Measurements from ENCODE around the gene OR1J1.

OR1J1 gene, protein sequence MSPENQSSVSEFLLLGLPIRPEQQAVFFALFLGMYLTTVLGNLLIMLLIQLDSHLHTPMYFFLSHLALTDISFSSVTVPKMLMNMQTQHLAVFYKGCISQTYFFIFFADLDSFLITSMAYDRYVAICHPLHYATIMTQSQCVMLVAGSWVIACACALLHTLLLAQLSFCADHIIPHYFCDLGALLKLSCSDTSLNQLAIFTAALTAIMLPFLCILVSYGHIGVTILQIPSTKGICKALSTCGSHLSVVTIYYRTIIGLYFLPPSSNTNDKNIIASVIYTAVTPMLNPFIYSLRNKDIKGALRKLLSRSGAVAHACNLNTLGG

DNA sequence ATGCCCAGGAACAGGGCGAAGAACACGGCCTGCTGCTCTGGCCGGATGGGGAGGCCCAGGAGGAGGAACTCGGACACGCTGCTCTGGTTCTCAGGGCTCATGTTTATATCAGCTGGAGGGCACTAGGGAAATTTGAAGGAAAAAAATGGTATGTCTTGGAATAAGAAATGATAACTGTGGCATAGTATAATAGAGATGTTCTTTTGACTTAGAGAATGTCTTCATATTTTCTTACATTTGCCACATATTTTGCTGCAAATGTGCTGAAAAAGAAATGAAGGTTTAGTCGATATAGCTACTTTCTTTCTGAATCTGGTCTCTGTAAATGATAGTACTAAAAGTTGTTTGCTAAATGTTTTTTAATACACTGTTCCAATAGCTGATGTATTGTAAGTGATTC is at the start of gene OR1J1:
TSS of gene OR1J1 (minus strand) at position 101 of the 400 bp plus-strand sequence. CDS start at position 101, 0 bp downstream.
- no peak for DNase-seq

DNA sequence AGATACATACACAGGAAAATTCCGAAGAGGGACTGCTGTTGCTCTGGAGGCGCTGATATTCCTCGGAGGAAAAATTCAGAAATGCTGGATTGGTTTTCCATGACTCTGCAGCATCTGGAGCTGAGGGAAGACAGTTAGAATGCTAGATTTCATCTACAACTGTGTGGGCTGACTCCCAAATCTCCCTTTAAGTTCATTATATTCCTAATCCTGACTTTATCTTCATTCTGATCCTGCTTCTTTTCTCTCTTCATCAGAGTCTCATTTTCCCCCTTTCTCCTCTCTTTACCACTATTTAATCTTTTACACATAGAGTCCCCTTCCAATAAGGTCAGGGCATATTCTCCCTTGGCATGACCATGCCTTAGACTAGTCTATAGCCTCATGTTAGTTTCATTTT is 49.5 kb upstream of the OR1J1 start, which contains the start of gene OR1N1:
TSS of gene OR1N1 (minus strand) at position 101 of the 400 bp plus-strand sequence. CDS start at position 101, 0 bp downstream.
- DNase-seq: no peak

DNA sequence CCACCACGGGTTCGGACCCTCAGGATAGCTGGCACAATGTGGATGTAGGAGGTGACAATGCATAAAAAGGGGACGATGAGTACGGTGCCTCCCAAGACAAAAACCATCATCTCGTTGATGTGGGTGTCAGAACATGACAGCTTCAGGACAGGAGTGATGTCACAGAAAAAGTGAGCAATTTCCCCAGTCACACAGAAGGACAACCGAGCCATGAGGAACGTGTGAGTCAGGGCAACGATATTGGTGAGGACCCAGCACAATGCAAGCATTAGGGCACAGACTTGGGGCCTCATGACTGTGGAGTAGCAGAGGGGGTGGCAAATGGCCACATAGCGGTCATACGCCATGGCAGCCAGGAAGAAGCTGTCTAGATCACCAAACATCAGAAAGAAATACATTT is 48.9 kb upstream of the OR1J1 start:
- no peak for DNase-seq

DNA sequence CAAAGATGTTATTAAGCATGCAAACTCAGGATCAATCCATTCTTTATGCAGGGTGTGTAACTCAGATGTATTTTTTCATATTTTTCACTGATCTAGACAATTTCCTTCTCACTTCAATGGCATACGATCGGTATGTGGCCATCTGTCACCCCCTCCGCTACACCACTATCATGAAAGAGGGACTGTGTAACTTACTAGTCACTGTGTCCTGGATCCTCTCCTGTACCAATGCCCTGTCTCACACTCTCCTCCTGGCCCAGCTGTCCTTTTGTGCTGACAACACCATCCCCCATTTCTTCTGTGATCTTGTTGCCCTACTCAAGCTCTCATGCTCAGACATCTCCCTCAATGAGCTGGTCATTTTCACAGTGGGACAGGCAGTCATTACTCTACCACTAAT is 41.6 kb upstream of the OR1J1 start:
- DNase-seq: no peak

DNA sequence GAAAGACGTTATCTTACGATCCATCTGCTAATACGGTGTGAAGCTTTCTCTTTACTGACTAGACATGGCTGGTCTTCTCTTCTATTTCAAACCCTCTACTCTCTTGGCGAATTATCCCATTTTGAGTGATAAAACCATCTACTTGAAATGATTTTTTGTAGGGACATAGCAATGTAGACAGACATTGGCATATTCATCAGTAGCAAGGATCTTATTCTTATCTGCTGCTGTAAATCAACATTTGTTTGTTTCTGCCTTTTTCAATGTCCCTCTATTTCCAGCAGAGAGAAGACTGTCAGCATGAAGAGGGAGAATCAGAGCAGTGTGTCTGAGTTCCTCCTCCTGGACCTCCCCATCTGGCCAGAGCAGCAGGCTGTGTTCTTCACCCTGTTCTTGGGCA is 41.1 kb upstream of the OR1J1 start, which contains the start of gene OR1J4:
TSS of gene OR1J4 (plus strand) at position 301 of the 400 bp plus-strand sequence. CDS start at position 301, 0 bp downstream.
- no peak for DNase-seq

DNA sequence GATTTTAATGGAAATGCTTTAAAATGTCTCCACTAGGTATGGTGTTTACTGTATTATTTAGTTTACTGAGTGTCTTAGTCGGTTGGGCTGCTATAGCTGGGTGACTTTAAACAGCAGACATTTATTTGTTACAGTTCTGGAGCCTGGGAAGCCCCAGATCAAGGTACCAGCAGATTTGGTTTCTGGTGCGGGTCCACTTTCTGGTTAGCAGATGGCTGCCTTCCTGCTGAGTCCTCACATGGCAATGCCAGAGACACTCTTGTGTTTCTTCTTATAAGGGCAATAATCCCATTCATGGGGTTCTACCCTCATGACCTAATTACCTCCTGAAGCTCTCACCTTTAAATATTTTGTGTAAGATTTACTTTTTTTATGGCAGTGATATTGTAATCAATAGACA is 40.5 kb upstream of the OR1J1 start:
- DNase-seq: no peak

DNA sequence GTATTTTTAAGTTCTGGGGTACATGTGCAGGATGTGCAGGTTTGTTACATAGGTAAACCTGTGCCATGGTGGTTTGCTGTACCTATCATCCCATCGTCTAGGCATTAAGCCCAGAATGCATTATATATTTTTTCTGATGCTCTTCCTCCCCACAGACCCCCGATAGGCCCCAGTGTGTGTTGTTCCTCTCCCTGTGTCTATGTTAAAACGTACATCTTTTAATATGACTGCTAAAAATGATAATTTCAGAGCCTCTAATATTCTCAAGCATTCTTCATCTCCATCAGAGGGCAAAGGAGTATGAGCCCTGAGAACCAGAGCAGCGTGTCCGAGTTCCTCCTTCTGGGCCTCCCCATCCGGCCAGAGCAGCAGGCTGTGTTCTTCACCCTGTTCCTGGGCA is 32.8 kb upstream of the OR1J1 start, which contains the start of gene OR1J2:
TSS of gene OR1J2 (plus strand) at position 301 of the 400 bp plus-strand sequence. CDS start at position 301, 0 bp downstream.
- DNase-seq: no peak

DNA sequence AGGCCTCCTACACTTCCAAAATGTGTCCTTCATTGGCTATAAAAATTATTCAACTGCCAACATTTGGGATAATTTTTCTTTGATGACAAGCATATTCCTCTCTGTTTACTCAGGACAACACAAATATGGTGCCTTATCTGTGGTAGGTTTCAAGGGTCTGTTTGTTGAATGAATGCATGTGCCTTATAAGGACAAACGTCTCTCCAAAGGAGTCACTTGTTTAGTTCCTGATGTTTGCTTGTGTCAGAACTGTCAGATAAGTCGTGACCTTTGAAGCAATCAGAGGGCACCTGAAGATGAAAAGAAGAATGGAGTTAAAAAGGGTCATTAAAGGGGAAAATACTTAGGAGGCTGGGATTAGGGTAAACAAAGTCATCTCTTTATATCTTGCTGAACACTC is 29.2 kb upstream of the OR1J1 start:
- no peak for DNase-seq

DNA sequence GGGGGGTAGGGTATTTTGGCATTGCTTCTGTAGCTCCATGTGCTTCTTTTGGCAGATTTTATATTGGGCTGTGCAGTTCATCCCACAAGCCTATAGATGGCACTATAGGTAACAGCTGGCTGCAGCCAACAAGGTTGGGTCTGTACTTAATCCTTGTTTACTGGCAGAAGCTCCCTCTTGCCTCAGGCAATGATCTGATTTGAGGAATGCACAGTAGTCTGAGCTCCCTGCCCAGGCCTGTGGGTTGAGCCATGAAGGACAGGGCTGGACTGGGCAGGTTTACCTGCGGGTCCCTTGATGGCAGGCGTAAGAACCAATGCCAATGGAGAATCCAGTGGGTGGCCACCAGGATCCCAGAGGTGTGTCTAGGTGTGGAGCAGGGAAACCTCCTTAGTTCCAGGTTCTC is 21.2 kb upstream of the OR1J1 start:
- peak; percentile 6 for DNase-seq

DNA sequence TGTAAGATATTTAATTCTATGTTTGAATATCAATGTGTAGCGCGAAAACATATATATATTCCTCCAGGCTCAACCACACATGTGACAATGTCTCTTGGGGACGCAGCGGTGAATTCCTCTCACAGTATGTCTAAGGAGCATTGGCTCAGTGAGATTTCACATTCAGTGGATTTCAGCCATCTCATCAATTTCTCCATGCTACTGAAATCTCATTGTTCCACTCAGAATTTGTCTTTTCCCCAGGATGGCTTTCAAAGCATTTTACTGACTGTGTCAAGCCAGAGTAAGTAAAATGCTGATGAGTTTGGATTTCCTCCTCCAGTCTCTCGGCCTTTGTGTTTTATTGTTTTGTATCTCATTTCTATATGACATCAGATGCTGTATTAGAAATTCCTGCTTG is 1.3 kb upstream of the OR1J1 start:
- no peak for DNase-seq

DNA sequence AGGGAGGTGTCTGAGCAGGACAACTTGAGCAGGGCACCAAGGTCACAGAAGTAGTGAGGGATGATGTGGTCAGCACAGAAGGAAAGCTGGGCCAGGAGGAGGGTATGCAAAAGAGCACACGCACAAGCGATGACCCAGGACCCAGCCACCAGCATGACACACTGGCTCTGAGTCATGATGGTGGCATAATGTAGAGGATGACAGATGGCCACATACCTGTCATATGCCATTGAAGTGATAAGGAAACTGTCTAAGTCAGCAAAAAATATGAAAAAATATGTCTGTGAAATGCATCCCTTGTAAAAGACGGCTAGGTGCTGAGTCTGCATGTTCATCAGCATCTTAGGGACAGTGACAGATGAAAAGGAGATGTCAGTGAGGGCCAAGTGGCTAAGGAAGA is 380 bp downstream of the OR1J1 start:
- no peak for DNase-seq

DNA sequence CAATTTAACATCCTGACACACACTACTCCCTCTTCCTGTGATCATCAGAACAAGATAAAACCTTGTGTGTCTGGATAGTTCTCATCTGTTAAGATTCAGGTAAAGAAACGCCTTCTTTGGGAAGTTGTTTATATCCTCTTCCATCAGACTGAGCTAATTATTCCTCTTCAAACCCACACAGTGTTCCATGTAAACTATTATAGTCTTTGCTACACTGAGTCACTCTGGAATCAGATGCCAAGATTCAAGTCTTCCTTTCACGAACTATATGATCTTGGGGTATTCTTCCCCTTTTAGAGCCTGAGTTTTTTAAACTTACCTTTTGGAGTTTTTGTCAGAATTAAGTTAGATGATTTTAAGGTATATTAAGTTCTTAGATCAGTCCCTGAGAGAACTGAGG is 2.0 kb downstream of the OR1J1 start:
- DNase-seq: no peak

DNA sequence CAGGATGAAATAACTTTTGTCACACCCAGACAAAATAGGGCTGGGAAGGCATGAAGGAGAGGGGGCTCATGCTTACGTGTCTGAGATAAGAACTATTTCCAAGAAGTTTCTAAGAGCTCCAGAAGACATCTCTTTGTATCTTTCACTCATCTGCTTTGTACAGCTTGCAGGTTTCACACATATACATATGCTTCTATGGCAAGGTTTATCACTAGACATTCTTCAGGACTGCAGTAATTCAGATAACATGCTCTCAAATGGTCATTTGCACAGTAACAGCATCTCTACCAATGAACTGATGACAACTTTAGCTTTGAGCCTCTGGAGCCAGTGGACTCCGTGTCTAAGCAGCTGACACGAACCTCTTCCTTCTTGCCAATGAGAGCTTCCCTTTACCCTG is 3.2 kb downstream of the OR1J1 start:
- no peak for DNase-seq

DNA sequence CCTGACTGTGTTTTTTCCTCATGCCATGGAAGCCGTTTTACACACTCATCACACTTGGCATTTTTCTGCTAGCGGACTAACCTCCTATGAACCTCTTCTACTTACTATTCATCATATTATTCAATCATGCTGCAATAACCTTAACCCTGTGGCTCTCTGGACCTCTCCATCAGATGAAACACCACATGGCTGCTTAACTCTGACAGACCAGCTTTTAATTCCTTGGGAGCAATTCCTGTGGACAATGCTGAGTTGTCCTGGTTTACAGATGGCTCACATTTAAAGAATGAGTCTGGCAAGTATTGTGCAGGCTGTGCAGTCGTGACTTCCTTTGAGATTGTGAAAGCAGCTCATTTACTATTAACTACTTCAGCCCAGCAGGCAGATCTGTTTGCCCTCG is 9.0 kb downstream of the OR1J1 start:
- no peak for DNase-seq

DNA sequence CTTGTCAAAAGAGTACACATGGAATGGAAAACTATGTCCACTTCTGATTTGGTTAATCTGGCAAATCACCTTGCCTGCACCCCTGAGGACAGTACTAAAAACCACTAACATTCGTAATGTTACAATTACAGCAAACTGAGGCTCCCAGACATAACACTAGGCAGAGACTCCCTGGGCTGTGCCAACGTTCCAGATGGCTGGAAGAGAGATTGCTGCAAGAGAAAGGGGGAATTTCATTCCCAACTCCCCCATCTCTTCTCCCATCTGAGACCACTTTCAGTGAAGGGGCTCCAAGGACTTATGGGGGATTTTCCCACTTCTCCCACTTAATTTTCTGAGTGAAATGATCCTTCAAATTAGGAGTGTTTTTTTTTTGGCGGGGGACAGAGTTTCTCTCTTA is 11.3 kb downstream of the OR1J1 start:
- DNase-seq: no peak

DNA sequence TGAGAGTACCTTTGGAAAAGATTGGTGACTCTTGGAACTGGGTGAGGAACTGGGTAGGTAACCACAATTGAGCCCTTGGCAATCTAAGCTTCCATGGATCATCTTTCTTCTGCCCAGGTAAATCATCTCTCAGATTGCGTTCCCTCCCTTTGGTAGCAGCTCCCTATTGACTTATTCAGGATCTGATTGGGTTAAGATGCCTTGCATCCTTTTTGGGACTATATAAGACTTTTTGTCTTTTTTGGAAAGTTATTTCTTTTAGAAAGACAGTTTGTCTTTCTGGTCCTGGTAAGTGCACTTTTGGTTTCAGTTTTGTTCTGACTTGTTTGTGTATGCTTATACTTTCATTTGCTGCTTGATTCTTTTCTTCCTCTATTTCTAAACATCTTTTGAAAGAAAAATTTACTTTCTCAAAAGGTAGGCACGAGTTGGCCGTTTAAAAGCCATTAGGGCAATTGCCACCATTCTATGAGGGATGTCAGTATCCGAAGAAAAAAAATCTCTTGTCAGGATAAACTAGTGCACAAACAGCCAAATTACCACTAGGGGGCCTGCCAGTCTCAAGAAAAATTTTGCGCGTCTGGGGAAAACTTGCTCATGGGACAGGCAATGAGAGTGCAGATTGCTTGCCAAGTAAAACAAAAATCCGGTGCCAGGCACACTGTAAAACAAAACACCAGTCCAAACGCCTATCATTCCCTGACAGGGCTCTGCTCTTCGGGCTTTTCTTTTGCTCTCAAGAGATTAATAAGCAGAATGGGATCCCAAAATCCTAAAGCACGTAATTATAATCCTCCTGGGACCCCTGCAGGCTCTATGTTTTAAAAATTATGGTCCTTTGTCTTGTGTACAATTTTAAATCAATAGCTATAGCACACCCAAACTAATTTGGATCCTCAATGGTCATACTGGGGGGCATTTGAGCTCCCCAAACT is 12.8 kb downstream of the OR1J1 start:
- peak; percentile 72 for DNase-seq

DNA sequence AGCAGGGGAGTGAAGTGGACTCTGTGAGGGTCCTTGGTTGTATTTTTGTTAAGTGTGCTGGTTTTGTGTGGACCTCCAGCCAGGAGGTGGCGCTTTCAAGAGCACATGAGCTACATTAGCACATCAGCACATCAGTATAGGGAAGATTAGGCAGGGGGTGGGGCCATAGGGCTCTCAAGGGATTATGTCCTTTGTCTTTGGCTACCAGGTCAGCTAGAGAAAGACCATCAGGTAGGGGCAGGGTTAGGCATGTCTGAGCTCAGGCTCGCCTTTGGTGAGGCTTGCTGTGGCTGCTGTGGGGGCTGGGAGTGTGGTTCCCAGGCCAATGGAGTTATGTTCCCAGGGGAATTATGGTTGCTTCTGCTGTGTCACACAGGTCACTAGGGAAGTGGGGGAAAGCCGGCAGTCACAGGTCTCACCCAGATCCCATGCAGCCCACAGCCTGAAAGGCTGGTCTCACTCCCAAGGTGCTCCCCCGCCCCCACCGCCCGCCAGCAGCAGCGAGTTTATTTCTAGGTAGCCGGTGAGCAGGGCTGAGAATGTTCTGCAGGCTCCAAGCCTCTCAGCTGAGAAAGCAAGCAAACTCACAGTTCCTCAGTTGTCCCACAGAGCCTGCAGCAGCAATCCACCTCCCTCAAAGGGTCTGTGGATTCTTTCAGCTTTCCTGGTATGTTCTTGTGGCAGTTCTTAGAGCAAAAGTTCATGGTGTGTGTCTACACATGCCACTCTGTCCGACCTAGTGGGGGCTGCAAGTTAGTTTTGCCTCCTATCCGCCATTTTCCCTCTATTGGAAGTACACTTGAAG is 13.7 kb downstream of the OR1J1 start:
- peak; percentile 13 for DNase-seq

DNA sequence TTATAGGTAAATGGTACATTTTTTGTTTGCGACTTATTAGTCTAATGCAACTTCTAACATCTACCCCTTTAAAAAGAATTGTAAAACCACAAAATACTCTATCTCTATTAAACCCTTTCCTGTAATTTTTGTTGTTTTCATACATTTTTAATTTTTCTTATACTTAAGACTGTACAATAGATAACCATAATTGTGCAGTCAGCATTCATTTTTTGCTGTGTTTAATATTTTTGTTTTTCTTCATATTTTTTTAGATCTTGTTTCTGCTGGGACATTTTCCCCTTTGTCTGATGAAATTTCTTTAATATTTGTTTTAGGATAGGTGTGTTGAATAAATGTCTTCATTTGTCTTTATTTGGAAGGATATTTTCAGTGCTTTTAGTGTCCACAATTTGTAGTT is 19.9 kb downstream of the OR1J1 start:
- no peak for DNase-seq

DNA sequence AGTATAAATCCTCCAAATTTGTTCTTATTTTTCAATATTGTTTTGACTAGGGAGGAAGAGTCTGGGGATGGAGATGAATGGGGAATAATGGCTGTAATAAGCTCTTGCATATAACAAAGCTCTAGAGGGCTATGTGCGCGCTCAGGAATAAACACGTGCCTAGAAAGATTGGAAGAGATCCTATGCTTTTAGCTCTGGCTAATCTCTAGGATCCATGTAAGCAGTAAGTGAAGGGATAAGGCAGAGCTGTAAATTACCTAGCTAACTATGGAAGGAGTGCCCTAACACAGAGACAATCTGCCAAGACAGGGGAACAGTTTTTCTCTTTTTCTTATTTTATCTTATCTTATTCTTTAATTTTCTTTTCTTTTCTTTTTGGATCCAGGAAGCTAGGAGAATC is 21.6 kb downstream of the OR1J1 start:
- no peak for DNase-seq

DNA sequence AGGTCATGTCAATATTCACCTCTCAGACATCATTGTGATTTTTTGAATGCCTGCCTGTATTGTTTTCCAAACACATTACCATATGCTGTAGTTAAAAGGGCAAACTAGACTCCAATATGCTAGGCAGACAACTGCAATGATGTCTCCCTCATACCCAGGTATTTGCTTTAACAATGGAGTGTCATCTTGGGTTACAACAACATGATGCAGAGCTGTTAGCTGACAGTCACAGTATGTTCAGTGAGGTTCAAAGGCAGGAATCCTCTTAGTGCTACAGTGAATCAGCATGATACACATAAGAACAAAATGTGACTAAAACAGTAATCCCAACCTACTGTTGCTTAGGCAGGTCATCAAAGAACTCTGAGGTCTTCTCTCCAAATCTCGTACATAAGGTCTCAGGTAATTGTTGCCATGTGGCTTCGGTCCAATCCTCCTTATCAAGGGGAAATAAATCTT is 24.0 kb downstream of the OR1J1 start:
- DNase-seq: no peak

DNA sequence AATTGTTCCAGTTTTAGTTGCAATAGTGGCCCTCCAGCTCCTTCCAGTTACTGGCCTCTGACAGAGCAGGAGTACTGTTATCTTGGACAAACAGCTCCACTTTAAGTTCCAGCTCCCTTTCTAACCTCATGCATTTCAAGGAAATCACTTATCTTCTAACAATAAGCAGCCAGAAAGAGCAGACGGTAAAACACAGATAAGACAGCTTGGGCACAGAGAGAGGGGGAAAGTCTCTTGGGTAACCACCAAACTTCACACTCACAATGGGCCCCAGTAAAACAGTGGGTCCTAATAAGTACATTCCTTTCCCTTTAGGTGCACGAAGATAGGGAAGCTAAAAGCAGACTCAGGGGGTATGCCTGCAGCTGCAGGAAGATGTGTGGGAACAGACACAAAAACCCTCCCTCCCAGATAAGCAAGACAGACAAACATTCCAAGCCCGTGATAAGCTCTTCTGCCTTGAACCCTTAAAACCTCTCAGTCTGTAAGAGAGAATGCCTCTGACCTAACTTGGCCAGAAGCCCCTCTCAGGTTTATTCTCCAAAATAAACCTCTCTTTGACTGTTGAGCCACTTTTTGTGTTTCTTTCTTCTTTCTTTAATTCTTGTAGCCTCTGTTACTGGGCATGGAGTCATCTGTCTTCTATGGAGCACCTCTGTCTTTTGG is 30.8 kb downstream of the OR1J1 start:
- no peak for DNase-seq

DNA sequence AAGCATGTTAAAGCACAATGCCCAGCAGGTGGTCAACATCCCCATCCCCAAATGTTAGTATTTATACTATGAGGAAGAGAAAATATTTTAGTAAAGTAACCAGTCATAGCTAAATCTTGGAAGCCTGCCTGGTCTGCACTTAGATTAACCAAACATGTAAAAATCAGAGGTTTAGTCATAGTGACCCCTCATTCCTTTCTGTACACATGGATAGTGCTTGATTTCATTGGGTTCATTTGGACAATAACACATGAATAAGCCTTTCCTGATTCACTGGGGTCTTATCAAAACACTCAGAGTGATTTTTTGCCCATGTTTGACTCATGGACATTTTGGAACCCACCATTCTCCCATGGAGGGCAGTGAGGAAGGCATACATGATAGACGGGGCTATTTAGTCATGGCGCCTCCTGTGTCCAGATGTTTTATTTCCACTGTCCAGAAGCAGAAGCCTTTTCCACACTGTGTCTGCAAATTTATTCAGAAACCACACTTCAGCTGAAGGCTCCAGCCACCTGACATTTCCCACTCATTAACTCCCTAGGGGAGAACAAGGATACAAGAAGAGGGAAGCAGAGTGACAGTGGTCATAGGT is 32.5 kb downstream of the OR1J1 start:
- no peak for DNase-seq

Measured in CD4-positive, alpha-beta T cell treated with Interleukin-6 for 4 hours (primary cell).